HG03565 (cell line): ENCODE data around the gene FAM227B.
"Not testable (repeated sequence)": the region's sequence is repeated elsewhere in the genome, so short reads cannot be mapped to it uniquely, and the experiment has no call there.

ENCODE experiments used
- ATAC-seq: cut with Tn5 transposase; IDR thresholded peaks from one replicate; pipeline ENCODE4 v1.9.1; 2021; ENCODE audit warnings: mild to moderate bottlenecking, moderate library complexity; ENCODE audit not compliant: unreplicated experiment

FAM227B gene

DNA sequence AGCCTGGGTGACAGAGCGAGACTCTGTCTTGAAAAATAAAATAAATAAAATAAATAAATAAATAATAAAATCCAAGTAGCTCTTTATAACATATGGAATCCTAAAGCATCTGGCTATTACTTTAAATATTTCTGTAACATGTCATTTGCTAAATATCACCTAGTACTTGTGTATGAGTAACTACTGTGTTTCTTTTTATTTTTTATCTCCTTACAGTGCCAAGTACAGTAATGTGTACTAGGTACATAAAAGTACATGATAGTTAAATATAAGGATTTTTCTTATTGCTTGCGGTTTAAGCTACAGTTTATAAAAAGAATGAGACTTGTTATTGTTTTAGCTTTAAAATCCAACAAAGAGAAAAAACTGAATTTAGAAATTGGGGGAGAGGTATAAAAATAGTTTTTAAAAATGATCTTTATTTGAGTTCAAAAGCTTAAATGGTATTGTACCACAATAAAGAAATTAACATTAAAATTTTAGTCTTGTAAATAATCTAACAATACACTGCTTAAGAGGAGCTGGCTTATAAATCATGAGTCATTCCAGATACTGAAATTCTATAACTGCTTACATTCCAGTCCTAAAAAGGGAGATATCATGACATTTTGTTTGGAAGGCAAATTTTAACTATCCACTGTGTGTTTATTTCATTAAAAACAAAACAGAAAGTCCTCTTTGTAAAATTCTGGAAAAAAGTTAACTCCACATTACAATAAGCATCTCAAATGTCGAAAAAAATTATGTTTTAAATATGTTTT, 124.4 kb downstream of the FAM227B start:
- ATAC-seq = no peak

DNA sequence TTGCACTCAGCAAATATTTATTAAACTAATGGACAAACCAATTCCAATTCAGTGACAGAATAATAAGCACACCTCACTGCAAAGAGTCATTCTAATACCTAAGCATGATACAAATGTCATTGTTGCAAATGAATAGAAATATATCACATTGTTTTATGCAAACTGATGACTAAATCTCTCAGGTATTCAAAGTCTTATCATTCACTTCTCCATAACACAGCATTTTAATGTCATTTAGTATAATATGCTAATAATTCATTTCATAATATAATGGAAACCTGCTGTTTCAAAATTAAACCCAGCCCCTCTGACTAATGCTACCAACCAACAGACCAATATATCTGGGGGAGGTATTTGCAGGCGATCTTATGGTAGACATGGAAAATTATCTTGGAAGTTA, 125.8 kb downstream of the FAM227B start:
- no peak for ATAC-seq

DNA sequence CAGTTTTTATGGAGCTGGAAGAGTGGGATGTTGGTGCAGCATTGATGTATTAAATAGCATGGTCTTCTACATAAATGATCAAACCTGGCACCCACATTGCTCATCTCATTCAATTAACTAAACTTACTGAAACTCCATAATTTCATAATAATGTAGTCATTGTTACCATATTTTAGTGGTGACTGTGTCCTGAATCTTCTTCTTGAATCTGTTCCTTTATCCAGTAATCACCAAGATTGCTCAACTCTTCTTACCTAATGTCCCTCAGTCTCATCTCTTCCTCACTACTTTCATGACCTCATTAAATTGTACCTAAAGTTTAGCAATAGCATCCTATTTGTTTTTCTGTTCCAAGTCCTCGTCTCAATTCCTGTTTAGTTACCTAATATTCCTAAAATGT, 127.8 kb downstream of the FAM227B start:
- ATAC-seq = no peak

DNA sequence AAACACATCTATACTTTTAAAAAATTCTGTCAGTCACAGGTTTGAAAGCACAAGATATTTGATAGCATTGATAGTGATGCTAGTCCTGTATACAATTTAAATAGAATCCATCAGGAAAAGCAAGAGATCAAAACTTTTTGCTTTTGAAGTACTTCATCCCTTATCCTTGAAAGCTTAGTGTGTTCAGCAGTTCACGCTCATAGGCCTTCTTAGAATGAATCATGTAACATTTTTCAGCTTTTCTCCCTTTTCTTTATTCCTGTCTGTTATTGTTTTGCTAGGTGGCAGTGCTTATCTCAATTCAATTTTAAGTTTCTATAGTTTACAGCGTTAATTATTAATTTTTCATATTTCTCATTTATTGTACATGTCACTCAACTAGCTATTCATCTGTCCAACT, 128.5 kb downstream of the FAM227B start:
- no peak for ATAC-seq

DNA sequence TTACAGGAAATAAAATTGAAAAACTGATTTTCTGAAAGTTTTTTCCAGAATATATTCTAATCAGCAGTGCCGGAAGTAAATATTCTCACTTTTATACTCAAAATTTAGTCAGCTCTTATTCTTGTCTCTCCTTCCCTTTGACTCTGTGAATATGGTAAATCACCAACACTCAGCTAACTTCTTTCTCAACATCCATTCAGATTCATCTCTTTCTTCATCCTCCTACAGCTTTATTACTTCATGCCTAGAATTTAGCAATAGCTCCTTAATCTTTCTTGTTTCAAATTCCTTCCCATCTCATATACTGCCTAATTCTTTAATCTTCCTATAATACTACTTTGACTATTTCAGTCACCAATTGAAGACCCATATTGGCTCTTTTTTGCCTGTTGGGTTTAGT, 129.7 kb downstream of the FAM227B start:
- no peak for ATAC-seq

DNA sequence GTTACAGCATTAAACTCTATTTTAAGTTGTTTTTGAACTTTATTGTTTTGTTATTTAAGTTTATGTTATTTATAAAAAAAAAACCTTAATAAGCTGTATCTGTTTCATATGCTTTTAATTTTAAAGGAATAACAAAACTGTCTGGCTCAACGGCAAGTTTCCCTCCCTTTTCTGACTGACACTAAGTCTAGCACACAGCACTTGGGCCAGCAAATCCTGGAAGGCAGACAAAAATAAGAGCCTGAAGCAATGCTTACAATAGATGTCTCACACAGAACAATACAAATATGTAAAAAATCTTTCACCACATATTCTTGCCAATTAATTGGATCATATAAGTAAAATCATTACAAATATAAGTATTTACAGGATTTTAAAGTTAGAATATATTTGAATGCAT, 135.2 kb downstream of the FAM227B start:
- ATAC-seq = not testable (repeated sequence)

DNA sequence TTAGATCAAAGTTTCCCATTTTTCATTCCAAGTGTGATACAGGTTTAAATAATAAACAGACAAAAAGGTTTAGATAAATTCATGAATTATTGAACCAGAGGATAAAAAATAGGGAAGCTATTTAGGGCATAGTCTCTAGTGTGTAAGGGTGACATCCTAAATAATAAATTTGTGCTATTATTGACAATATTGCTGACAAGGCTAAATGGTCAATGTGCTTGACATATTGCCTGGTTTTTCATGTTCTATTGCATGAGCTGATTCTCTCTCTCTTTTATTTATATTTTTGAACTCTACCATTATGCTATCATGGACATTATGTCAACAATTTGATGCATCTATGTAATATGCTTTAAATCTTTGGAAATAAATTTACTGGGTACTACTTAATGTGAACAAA, 141.6 kb downstream of the FAM227B start:
- not testable (repeated sequence) for ATAC-seq

DNA sequence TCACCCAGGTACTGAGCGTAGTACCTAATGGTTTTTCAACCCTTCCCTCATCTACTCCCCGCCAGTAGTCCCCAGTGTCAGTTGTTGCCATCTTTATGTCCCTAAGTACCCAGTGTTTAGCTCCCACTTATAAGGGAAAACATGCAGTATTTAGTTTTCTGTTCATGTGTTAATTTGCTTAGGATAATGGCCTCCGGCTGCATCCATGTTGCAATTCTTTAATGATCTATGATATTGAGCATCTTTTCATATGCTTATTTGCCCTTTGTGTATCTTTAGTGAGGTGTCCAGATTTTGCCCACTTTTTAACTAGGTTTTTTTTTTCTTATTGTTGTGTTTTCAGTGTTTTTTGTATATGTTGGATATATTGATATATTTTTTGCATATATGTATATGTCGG, 142.6 kb downstream of the FAM227B start:
- not testable (repeated sequence) for ATAC-seq

DNA sequence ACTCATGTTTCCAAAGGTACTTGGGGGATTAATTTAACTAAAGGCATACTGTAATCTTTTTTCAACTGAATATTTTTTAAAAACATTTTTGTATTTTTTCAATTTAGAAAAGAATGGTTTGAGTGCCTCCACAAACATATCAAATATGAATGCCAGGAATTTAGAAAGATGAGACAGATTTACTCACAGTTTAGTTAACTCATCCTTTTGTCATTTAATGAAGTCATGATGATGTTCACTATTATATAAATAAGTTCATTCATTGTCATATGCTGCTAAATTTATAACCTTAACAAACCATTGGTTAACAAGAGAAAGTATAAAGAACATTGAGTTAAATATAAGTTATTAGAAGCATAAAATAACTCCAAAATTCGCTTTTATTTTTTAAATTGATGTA, 147.6 kb downstream of the FAM227B start:
- ATAC-seq = no peak

DNA sequence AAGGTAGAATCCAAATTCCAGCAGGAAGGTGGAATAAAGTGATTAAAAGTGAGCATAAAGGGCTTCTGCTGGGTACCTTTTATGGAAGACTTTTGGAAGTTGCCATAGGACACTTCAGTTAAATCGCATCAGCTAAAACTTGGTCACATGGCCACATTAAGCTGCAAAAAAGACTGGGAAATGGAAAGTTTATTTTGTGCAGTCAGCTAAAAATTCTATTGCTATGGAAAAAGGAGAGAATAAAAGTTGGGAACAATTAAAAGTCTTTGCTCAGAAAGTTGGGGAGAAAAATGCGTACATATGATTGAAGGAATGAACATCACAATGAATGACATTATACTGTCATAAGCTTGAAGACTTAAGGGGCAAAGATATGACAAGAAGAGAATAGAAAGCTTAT, 148.3 kb downstream of the FAM227B start:
- no peak for ATAC-seq

DNA sequence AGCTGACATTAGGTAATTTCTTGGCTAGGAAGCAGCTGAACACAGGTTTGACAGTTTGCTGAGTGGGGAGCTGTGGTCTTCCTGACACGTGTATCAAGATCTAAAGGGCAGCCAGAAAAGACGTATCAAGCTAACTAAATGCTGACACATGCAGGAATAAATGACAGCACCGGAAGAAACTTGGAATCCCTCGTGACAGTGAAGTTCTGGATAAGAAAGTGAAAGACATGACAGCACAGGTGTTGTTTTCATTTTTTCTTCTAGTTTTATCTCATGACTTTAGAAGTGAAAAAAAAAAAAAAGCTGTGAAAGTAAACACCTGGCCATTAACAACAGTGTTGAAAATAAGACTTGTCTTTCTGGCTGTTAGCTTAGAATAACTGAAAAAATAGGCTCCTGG, 148.9 kb downstream of the FAM227B start:
- no peak for ATAC-seq

DNA sequence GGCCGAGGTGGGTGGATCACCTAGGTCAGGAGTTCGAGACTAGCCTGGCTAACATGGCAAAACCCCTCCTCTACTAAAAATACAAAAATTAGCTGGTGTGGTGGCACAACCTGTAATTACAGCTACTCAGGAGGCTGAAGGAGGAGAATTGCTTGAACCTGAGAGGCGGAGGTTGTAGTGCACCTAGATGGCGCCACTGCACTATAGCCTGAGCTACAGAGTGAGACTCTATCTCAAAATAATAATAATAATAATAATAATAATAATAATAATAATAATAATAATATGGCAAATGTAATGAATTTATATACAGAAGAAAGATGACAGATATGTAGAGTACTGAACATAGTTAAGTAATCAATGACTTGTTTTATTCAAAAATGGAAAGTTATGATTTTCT, 149.4 kb downstream of the FAM227B start:
- ATAC-seq = not testable (repeated sequence)

DNA sequence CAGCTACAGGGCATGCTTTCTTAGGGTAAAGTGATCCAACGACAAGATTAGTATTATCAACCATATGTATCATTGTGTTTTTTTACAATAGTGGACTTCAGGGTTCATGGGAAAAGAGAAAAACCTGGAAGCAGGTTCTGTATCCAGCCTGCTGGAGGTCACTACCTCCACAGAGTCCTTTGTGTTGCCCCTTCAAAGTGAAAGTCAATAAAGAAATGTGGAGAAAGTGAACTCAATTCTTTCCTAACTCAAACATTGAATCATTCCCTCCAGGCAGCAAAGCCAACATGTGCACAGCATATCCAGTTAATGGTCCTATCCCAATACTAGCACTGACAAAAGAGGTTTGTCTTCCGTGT, 152.2 kb downstream of the FAM227B start:
- no peak for ATAC-seq

DNA sequence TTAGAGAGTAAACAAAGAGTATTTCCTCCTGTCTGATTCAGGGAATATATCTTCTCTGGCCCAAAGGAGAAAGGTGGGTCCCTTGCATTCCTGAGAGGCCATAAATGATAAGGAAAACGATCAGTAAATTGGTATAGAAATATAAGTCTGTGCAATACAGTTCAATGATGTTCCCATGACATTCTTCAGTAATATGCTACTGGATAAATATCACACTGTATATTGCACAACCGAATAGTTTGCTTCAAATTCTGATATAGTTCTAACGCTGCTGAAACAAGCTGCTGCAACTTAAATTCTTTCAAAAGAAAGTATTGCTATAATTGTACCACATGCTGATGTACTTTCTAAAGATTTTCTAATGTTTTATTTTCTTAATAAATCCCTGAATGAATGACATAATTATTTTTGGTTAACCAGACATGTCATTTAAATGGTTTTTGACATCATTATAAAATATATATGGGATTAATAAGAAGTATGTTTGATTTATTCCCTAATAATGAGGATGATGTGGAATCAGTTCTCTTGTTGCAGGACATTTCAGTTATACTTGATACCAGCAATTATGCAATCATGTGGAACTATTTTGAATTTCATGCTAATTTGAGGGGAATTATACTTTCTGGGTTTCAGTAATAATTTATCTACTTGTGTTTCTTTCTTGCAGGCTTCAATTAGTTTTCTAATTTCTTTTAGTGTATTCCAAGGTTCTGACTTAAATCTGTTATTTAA, 152.7 kb downstream of the FAM227B start:
- no peak for ATAC-seq

DNA sequence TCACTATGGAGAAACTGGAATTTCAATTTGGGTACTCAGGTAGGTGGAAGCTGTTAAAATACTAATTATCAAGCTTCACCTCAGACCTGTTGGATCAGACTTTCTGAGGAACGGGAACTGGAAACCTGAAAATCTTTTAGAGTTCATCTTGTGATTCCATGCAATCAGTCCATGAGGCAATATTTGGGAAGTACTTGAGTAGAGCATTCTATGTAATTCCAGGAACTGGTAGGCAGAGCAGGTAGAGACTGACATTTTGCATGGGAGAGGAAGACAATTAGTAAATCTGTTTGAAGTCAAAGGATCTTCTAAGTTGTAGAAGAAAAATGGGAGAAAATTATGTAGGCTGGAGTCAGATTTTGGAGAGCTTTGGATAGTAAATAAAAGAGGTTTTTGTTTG, 154.5 kb downstream of the FAM227B start:
- ATAC-seq = no peak

DNA sequence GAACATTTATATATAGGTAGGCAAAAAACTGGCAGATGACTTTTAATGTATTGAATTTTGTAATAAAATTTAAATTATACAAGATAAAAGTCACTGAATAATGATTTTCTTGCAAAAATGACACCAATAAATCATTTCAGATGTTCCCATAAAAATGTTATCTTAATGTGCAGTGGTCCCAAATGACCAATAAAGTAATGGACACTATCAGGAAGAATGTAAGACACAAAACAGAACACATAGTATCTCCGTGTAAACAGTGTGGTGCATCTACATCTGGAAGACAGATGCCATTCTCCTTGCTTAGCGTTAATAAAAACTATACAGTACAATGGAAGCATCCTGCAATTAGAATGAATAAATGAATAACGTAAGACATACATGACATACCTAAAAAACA, 156.1 kb downstream of the FAM227B start:
- no peak for ATAC-seq

DNA sequence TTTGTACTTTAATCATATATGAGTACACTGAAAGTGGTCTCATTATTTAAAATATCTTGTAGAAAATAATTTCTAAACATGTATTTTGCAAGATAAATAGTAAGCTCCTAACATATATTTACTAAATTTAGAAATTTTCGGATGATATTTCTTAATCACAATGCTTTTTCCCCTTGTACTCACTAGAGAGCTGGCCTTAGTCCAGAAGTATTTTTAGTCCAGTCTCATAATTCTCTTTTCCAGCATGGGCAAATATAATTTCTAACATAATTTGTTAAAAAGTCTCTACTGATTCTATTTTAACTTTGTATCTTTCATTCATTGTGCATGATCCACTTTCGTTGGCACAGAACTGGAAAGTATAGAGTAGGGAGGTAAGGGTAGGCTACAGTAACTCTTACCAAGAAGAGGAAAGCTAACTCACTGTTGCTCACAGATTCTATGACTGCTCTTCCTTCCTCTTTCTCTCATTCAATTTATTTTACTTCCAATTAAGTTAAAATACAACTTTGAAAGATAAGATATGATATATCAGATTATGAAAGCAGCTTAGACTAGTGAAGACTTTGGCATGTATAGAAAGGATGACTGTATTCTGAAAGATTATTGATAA, 158.3 kb downstream of the FAM227B start:
- no peak for ATAC-seq

DNA sequence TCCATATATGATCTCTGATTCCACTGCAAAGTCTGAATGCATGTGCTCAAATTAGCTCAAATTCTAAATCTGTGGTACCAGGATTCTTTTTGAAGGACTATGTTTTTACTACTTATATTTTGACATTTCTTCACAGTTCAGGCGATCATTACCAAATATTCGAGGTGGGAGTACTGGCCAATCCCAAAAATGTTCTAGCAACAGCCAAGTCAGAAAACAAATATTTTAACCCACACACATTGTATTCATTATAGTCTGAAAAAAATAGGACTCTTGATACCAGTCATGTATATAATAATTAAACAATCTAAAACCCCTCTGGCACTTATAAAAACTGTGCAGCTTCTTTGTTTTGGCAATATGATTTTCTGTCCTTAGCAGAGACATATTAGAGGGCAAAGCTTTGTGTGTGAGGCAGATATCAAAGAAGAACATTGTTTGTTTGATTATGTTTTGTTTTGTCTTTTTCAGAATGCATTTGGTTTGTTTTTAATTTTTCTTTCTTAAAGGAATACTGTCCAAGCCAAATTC, 160.1 kb downstream of the FAM227B start:
- ATAC-seq = no peak

DNA sequence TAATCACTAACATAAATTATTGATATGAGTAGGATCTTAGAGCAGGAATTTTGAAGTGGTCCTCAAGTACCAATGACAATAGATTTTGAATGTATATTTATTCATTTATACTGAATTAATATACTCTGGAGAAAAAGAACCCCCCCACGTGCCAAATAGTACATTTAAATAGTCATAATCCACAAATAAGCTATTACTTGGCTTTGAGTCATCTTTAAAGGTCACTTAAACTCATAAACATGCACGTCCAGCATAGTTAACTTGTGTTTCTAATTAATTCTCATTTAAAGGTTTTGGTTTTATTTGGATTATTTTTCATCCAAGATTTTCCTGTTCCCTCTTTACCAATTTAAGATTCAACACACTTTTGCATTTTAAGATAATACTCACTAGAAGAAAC, 162.5 kb downstream of the FAM227B start:
- no peak for ATAC-seq

DNA sequence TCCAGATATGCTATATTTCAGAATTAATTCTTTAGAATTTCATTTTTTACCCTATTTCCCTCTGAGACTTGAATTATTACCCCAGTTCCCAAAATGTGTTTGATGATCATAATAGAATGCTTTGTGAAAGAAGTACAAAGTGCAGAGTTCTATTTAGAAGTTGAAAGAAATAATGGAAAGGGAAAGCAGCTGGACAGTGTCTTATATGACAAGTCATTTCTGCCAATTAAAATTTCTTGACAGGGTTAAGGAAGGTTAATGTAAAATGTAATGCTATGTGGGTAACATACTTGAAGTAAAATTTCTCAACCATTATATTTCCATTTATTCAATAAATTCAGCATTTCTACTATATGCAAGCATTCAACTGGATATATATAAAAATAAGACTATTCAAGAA, 164.5 kb downstream of the FAM227B start:
- ATAC-seq = no peak

DNA sequence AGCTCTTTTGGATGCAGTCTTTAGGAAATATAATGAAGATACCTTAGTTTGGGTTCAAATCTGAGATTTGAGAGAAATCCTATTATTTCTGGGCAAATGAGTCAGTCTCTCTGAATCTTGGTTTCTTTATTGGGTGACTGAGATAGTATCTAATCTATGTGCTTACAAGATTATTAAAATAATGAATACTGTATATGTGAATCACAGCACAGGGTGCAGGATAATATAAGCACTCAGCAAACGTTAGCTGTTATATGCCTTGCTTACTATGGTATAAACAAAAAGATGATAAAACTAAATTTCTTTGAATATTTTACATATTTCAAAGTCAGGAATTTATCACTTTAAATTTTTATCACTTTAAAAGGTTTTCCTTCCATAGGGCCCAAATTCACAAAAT, 168.0 kb downstream of the FAM227B start:
- no peak for ATAC-seq

DNA sequence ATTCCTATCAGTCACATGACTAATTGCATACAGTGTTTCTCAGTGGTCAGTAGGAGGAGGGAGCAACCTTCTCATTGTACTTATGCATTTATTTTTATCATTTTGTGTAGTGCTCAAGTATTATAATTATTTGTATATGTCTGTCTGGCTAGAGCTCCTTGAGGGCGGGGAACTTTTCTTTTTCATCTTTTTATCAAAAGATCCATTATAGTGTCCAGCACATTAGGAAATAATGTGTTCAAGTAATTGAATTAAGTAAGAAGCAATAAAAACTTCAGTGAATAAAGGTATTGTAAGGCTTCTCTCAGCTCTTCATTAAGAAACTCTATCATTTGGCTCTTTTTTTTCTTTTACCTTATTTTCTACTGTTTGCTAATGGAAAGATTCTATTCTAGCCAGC, 178.8 kb downstream of the FAM227B start:
- ATAC-seq = no peak
